Activated T-cell treated with anti-CD3 and anti-CD28 coated beads for 48 hours (primary cell): ENCODE results near the gene CCSER2.
"Not testable (repeated sequence)": the region's sequence is repeated elsewhere in the genome, so short reads cannot be mapped to it uniquely, and the experiment has no call there.

Experiments used
- DNase-seq: peaks from one replicate; pipeline ENCODE4 v3.0.0-alpha.2; 2020; ENCODE audit warnings: low read depth

CCSER2 gene

GRCh38 chr10:84521468-84521867, 193.1 kb downstream of the CCSER2 start:
- DNase-seq = no peak

- DNase-seq = no peak
These were observed 194.4 kb downstream of the CCSER2 start for GRCh38 chr10:84522612-84523462.

GRCh38 chr10:84523526-84523925, 195.1 kb downstream of the CCSER2 start:
- no peak for DNase-seq

GRCh38 chr10:84524435-84524834, 196.0 kb downstream of the CCSER2 start:
- no peak for DNase-seq

GRCh38 chr10:84525120-84525806, 196.9 kb downstream of the CCSER2 start:
- DNase-seq = no peak

- not testable (repeated sequence) for DNase-seq
These were observed 197.4 kb downstream of the CCSER2 start for GRCh38 chr10:84525807-84526182.

- DNase-seq = not testable (repeated sequence)
These were observed 199.0 kb downstream of the CCSER2 start for GRCh38 chr10:84527386-84527785.

GRCh38 chr10:84528526-84528925, 200.1 kb downstream of the CCSER2 start:
- not testable (repeated sequence) for DNase-seq

- DNase-seq = no peak
These were observed 202.4 kb downstream of the CCSER2 start for GRCh38 chr10:84530724-84531325.

GRCh38 chr10:84531396-84531795, 203.0 kb downstream of the CCSER2 start:
- no peak for DNase-seq

GRCh38 chr10:84534168-84534567, 205.8 kb downstream of the CCSER2 start:
- no peak for DNase-seq

GRCh38 chr10:84537447-84537931, 209.1 kb downstream of the CCSER2 start:
- no peak for DNase-seq

- no peak for DNase-seq
These were observed 209.6 kb downstream of the CCSER2 start for GRCh38 chr10:84538036-84538435.

GRCh38 chr10:84539216-84539615, 210.8 kb downstream of the CCSER2 start:
- no peak for DNase-seq

- no peak for DNase-seq
These were observed 211.7 kb downstream of the CCSER2 start for GRCh38 chr10:84540022-84540616.

GRCh38 chr10:84540617-84541288, 212.4 kb downstream of the CCSER2 start:
- peak; percentile 69 for DNase-seq

- DNase-seq = no peak
These were observed 212.9 kb downstream of the CCSER2 start for GRCh38 chr10:84541289-84541637.

GRCh38 chr10:84542522-84543490, 214.4 kb downstream of the CCSER2 start:
- DNase-seq = no peak

GRCh38 chr10:84543948-84544347, 215.6 kb downstream of the CCSER2 start:
- no peak for DNase-seq

- DNase-seq = no peak
These were observed 217.3 kb downstream of the CCSER2 start for GRCh38 chr10:84545651-84546050.

GRCh38 chr10:84546609-84547008, 218.2 kb downstream of the CCSER2 start:
- no peak for DNase-seq
